ENCODE data around the gene KIF3A. TPM values are rescaled to one million over a fixed set of nuclear protein-coding genes. Genes with fewer than 3 reads are reported as not detected.
A peak's percentile ranks its signal among the peaks of the same experiment; 100 is the strongest.

The KIF3A gene
- total RNA-seq, 4 donors from 2014 or later = 4.9 to 7.7 (median 6.3) TPM

DNA sequence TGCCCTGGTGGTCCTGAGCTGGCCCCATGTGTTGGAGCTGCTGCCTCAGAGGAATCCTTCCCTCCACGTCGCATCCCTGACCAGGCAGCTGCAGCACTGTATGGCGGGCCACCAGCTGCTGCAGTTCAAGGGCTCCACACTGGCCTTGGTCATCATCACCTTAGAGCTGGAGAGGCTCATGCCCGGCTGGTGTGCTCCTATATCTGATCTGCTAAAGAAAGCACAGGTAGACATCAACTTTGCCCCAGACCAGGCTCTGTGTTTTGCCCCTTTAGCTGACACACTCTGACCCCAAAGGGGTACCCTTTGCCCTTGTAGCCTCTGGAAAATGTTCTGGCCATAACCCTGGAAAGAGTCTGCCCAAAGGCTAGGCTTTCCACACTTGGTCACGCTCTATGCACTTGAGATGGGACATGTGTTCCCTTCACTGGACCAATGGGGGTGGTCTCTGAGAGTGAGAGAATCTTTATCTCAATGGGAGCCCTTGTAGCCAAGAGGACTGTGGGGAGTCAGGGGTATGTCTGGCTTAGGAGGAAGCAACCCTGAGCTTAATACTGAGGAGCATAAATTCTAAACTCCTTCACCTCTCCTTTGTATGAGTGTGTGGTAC is 14.7 kb upstream of the KIF3A start:
- intact Hi-C loops (cut with DNase I; ENCODE audit: low total_unique reads) = loop anchor here (10.0 kb wide), 1 partner anchor 63 kb away; the partner anchor contains the start of gene SOWAHA
- no peak for TF ChIP-seq CTCF (IDR thresholded peaks at IDR 0.05)
- TF ChIP-seq POLR2A (IDR thresholded peaks at IDR 0.05) = no peak
- no peak for DNase-seq (ENCODE audit: low spot score in 2 of 2)
- no peak overlapping the region for H3K4me3 ChIP-seq (ENCODE audit: low read depth, poor library complexity, severe bottlenecking)
- WGBS, 2 donors = 92 to 96% methylated on average over 5 of the region's 5 CpGs

DNA sequence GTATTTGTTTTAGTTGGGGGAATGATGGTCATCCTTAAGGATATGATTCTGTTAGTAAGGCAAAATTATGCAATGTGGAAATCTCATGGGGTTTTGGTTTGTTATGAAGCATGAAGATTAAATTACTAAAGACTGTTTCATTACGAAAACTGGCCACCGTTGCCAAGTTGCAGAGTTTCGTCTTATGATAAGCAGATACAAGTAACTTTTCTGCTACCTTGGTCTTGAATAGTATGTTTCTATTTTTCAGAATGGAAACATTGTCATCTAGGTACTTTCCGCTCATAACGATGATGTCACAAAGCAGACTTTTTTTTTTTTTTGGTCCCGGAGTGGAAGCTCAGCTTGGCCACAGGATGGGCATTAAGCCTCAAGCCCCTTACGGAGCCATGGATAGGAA is 14.1 kb upstream of the KIF3A start:
- intact Hi-C loops (cut with DNase I; ENCODE audit: low total_unique reads) = loop anchor here (10.0 kb wide), 1 partner anchor 63 kb away; the partner anchor contains the start of gene SOWAHA
- no peak overlapping the region for H3K4me3 ChIP-seq (ENCODE audit: low read depth, poor library complexity, severe bottlenecking)
- peak in 1 of 2 donors; percentile 77 for DNase-seq (ENCODE audit: low spot score in 2 of 2)
- 58 to 64% methylated on average over 7 of the region's 7 CpGs for WGBS, 2 donors
- TF ChIP-seq CTCF (IDR thresholded peaks at IDR 0.05) = no peak
- no peak for TF ChIP-seq POLR2A (IDR thresholded peaks at IDR 0.05)

- DNase-seq (ENCODE audit: low spot score in 2 of 2) = no peak
- no peak overlapping the region for H3K4me3 ChIP-seq (ENCODE audit: low read depth, poor library complexity, severe bottlenecking)
- WGBS, 2 donors = 69 to 77% methylated on average over 10 of the region's 10 CpGs
- intact Hi-C loops (cut with DNase I; ENCODE audit: low total_unique reads) = loop anchor here (10.0 kb wide), 1 partner anchor 64 kb away; the partner anchor contains the start of gene SOWAHA
- TF ChIP-seq CTCF (IDR thresholded peaks at IDR 0.05) (no peak), POLR2A (IDR thresholded peaks at IDR 0.05) (no peak)
These were observed 13.3 kb upstream of the KIF3A start for GRCh38 chr5:132750471-132751230.

DNA sequence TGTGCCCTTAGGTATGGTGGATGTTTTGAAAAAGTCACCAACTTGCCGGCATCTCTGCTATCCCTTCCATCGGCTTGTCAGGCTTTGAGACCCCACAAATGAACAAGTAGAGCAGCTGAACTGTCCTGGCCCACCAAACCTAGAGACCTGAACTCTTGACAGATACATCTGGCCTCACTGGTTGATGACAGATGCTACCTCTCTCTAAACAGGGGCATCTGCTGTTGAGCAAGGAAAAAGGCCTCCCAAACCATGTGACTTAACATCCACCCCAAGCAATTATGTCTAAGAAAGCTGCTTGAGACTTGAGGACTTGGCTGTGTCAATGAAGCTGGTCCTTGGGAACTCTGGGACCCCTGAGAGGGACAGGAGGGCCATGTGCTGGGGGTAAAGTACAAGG is 12.2 kb upstream of the KIF3A start:
- DNase-seq (ENCODE audit: low spot score in 2 of 2) = no peak
- no peak overlapping the region for H3K4me3 ChIP-seq (ENCODE audit: low read depth, poor library complexity, severe bottlenecking)
- no peak for TF ChIP-seq CTCF (IDR thresholded peaks at IDR 0.05)
- no peak for TF ChIP-seq POLR2A (IDR thresholded peaks at IDR 0.05)
- WGBS, 2 donors = 95 to 100% methylated on average over 2 of the region's 2 CpGs
- intact Hi-C loops (cut with DNase I; ENCODE audit: low total_unique reads) = no loop called here

DNA sequence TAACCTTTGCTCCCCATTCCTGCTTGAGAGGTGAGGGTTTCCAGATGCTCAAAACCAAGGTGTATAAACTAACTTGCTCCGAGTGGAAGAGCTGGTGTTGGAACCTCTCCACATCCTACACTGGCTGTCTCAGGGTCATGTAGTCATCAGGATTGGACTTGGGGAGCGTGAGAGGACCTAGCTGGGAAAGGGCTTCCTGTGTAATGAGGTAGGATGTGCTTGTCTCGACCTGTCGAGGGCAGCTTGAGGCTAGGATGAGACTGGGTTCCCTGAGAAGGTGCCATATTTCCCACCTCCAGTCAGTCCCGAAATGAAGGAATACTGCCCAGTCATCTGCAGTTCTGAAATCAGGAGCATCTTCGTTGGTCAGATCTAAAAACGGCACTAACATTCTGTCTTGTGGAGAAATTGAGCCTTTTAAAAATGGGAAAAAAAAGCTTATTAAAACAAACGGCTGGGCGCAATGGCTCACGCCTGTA is 11.2 kb upstream of the KIF3A start:
- TF ChIP-seq POLR2A (IDR thresholded peaks at IDR 0.05) (no peak), CTCF (IDR thresholded peaks at IDR 0.05) (no peak)
- WGBS, 2 donors = 88 to 90% methylated on average over 10 of the region's 10 CpGs
- intact Hi-C loops (cut with DNase I; ENCODE audit: low total_unique reads) = no loop called here
- H3K4me3 ChIP-seq (ENCODE audit: low read depth, poor library complexity, severe bottlenecking) = no peak overlapping the region
- no peak for DNase-seq (ENCODE audit: low spot score in 2 of 2)
